ENCODE results near the gene CRYGN.
A peak's percentile ranks its signal among the peaks of the same experiment; 100 is the strongest.

The CRYGN gene, protein sequence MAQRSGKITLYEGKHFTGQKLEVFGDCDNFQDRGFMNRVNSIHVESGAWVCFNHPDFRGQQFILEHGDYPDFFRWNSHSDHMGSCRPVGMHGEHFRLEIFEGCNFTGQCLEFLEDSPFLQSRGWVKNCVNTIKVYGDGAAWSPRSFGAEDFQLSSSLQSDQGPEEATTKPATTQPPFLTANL

DNA sequence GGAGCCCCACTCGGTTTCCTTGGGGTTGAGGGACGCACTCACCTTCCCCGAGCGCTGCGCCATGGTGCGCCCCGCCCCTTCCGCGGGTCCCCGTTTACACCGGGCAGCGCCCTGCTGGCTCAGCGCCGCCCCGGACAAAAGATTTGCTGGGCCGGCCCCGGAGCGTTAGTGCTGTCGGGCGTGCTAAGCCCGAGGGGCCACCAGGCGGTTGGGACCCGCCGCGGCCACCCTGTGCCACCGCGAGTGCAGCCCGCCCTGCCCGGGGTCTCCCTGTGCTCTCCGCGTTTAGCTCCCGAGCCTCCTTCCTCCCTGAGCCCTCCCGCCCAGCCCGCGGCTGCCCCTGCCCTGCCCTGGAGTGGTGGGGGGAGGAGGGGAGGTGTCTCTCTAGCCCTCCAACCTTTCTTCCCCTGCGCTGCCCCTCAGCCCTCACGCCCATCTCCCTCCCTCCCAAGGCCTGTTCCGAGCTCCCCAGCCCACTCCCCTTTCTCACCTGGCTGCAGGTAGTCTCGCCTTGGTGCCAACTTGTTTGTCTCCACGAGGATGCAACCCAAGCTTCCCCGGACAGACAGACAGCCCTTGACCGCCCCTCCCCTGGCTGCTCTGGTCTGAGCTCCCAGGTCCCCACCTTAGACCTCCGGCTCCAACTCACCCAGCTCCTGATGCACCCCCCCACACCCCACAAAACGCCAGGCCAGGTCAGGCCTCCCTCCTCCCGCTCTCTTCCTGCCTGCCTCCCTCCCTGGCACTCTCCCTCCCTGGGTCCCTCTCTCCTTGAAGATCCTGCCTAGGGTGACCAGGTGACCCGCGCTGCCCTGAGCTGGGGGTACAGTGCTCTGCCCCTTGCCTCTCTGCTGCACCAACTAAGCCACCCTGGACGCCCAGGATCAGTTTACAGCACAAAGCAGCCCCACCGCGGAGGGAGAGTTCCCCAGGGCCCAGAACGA lies at the start of gene CRYGN:
TSS of gene CRYGN (minus strand) at position 287 of the 944 bp plus-strand sequence. CDS start at position 63, 224 bp downstream.
- no peak for DNase-seq (ENCODE audit: low read depth)

DNA sequence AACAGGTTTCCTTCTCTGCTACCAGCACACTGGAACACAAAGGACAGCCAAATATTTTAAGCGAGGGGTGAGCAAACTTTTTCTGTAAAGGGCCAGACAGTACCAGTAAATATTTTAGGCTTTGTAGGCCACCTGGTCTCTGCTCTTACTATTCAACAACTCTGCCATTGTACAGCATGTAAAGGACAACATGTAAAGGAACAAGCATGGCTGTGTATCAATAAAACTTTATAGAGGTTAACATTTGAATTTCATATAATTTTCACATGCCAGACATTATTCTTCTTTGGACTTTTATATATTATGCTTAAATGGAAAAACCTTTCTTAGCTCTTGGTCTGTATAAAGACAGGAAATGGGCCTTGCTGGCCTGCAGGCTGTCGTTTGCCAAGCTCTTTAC lies 49.6 kb upstream of the CRYGN start:
- no peak for DNase-seq (ENCODE audit: low read depth)

DNA sequence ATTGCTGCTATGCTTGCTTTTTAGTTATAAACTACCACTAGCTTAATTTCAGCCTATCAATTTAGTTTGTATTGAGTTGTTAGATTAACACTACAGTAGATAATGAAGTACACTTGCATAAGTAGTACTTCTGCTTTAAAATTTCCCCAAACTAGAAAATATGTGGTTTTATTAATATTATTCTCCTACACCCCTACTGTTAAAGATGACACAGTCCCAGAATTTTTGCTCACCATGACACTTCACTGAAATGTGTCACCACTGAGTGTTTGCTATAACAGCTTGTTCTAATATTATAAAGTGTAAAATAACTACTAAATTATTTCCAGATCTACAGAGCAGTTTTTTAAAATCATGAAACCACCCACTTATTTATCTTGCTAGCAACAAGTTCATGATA lies 48.2 kb upstream of the CRYGN start:
- DNase-seq (ENCODE audit: low read depth): no peak

DNA sequence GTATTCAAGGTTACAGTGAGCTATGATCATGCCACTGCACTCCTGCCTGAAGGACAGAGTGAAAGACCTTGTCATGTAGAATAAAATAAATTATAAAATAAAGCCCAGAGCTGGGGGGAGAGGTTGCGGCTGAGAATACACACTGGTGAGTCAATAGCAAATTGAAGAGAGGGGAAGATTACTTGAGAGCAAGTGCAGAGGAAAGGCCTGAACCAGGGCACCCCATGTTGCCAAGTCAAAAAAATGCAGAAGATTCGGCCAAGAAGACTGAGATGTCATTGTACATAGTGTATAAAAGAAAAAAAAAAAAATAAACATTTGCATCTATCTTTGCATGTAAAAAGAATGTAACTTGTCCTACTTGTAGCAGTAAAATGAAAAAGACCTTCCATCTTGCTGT lies 47.3 kb upstream of the CRYGN start:
- DNase-seq (ENCODE audit: low read depth): no peak

DNA sequence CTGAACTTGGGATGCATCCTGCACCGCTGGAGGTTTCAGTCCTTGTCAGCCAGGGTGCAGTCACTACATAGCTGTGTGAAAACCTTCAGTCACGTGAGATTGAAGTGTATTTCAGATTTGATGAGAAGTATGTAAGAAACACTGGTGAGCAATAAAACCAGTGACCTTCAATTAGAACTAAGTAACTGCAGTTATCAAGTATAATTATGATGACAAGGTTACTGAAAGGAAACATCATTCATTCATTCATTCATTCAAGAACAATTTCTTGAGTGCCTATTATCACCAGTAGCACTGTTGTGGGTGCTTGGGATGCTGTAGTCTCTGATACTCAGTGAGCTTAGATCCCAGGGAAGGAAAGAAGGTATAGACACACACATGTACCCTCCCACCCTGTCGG lies 46.1 kb upstream of the CRYGN start:
- no peak for DNase-seq (ENCODE audit: low read depth)

DNA sequence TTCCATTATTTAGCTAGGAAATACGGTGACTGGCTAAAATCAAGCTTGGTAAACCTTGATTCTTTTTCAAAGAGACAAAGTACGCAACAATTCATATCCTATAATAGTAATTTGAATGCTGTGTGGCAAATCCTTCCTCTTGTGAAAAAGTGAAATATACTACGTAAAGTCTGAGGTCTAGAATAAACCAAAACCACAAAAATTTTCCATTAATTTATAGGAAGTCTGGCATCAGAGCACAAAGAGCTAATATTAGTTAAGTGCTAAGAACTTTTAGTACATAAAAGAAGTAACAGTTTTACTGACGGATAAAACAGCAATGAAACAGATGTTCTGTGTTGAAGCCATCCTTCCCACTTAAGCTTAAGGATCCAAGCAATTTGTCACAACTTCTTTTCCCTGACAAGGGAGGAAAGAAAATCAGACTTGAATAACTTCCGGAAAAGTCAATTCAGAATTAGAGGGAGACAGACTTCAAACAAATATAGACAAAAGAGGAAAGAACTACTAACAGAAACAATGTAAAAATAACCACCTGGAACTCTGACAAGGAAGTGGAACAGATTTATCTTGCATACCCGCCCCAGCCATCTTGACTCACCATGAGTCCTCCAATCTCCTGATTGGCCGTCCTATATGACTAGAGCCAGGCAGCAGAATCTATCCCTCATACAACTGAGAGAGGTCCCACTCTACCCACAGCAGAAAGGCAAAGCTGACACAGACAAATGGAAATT lies 45.2 kb upstream of the CRYGN start:
- peak; percentile 79 for DNase-seq (ENCODE audit: low read depth)

DNA sequence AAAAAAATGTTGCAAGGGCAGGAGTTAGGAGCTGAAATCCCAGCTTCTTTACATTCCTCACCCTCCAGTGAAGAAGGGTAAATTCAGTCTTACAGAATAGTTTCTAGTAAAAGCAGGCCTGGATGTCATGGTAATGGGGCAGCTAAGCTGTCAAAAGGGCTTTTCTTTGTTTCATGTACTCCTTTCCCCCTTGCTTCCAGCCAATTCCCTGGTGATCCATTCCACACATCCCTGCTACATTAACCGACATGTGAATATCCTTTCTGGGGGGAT lies 43.7 kb upstream of the CRYGN start:
- DNase-seq (ENCODE audit: low read depth): peak; percentile 29

DNA sequence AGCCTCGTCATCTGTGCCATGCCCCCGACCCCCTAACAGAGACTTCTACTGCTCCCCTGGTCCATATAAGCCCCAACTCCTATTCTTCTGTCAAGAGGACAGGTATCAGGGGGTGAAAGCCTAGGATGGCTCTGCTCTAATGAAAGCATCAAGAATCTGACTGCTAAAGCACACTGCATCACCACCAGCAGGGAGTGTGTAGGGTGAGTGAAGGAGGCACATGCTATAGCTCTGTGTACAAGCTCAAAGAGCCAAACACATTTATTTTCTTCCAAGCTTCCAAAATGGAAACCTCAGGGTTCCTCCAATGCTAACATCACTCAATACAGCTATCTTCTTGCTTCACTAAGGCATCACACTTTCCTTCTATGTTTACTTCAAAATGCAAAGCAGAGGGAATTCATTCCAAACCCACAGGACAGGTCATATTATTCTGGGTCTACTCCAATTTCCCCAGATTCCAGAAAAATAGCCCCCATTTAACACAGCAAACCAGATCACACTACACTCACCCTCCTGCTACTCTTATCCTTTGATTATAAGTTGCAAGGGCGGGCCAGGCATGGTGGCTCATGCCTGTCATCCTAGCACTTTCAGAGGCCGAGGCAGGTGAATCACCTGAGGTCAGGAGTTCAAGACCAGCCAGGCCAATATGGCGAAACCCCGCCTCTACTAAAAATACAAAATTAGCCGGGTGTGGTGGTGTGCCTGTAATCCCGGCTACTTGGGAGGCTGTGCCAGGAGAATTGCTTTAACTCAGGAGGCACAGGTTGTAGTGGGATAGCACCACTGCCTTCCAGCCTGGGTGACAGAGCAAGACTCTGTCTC lies 43.2 kb upstream of the CRYGN start:
- no peak for DNase-seq (ENCODE audit: low read depth)

DNA sequence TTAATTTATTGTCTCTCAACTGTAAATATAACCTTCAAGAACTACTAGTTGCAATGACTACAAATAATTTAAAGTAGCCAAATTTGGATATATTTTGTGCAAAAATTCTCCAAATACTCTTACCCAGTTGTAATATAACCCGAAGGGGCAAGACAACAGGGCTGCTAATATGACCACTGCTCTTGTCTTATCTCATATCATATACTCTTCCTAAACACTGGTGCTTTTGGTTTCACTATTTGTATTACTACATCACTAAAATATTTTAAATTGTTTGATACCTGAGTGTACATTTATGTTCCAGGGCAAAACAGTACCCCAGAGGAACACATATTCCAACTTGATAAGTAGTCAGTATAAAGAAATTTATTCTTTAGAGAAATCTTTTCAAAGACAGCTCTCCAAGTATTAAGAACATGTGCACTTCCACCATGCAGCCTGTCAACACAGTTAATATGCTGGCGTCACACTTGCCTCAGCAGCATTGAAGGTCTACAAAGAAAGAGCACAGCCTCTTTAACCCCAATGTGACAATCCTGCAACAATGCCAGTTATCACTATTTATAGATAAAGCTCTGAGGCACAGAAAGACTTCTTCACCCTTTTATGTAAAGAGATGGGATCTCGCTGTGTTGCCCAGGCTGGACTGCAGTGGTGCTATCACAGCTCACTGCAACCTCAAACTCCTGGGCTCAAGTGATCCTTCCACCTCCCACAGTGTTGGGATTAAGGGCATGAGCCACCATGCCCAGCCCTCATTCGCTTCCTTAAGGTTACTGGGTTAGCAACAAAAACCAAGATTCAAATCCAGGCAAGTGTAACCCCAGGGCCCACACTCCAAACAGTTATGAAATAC lies 41.9 kb upstream of the CRYGN start:
- DNase-seq (ENCODE audit: low read depth): no peak

DNA sequence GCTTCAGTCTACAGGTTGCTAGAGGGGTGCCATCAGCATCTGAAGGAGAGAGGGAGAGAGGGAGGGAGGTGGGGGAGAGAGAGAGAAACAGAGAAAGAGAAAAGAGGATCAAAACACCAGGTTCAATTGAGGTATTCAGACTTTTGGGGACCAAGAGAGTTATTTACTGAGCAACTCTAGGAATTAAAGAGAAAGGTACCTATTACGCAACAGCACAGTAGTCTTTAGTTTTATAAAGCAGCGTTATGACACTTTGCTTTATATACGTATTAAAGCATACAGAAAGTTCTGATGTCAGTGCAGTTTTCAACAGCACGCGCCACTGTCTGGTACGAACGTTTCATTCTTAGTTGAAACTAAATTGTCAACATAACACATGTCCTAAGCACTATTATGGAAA lies 37.9 kb upstream of the CRYGN start:
- DNase-seq (ENCODE audit: low read depth): no peak

DNA sequence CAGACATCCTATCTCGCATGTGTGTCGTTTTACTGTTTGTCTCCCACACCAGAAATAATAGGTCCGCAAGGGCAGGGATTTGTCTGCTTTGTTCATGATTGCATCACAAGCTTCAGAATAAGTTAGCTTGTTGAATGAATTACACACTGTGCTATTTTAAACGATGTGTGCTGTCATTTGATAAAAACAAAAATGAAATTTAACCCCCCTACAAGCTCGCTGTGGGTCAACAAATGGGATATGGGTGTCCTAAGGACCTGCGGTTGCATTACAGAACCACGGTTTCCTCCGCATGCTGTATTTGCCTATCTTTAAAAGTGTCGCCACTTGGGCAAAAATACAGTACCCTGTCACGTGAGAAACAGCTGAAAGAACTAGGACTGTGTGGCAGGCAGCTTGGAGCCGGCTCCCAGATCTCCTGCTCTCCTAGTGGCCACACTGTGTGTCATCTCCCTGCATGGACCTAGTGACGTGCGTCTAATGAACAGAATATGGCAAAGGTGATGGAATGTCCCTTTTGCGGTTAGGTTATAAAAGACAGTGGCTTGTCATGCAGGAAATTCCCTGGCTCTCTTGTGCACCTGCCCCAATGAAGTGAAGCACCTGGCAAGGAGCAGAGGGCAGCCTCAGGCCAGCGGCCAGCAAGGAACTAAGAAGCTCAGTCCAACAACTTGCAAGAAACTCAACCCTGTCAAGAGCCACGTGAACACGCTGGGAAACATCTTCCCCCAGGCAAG lies 32.9 kb upstream of the CRYGN start:
- DNase-seq (ENCODE audit: low read depth): no peak

DNA sequence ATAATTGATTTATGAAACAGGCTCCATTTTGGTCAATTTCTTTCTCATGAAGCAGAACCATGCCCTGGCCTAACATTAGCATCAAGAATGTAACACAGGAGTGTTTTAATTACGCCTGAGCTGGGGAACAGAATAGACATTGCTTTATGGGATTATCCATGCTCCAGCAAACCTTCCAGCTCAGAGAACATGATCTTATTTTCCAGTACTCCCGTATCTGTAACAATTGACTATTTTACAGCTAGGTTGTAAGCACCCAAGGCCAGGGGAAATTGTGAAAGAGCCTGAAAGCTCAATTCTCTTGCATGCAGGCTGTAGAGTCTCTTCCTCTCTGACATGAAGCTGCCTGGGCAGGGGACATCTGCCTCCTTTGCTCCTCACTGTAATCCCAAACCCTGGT lies 30.8 kb upstream of the CRYGN start:
- no peak for DNase-seq (ENCODE audit: low read depth)

DNA sequence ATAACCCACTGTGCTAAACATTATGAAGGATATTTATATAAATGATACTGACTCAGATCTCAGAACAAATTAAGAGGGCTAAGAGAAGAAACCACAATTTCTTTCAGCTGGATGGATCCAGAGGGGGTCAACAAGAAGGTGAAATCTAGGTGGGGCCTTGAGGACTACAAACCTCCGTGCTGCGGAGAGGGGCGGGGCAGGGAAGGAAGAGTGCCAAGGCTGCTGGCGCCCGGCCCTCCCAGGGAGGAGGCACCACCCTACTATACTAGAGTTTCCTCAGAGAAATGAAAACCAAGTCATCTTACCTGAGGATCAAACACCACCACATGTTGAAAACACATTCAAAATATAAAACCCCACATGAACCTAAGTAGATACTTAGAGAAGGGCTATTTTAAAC lies 29.3 kb upstream of the CRYGN start:
- DNase-seq (ENCODE audit: low read depth): no peak

DNA sequence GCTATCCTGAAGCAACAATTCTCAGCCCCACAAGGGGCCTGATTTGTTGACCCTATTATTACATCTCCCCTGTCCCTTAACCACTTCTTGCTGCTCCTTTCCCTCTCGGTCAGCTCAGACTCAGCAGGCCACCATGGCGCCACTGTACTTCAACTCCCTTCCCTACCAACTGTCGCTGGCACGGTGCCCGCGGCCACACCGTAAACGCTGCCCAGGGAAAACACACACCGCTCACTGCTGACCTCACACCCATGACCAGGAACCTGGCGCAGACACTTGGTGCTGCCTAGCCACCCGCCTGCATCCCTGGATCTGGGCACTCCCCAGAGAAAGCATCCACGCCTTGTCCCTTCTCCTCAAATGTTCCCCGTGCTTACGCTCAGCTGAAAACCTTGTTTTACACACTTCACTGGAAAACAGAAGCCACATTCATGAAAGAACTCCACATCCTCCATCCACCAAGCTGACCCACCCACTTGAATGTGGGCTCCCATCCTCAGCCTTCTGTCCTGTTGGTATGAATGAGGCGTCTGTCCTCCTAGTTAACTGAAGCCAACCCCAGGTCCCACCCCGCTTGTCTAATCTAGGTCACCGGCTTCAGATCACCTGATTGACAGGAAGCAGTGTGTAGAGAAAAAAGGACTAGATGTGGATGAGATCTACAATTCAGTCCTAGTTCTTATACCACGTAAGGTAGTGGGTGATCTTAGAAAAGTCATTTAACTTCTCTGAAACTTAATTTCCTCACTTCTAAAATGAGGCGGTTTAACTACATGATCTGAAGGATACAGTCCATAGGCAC lies 28.5 kb upstream of the CRYGN start:
- DNase-seq (ENCODE audit: low read depth): no peak

DNA sequence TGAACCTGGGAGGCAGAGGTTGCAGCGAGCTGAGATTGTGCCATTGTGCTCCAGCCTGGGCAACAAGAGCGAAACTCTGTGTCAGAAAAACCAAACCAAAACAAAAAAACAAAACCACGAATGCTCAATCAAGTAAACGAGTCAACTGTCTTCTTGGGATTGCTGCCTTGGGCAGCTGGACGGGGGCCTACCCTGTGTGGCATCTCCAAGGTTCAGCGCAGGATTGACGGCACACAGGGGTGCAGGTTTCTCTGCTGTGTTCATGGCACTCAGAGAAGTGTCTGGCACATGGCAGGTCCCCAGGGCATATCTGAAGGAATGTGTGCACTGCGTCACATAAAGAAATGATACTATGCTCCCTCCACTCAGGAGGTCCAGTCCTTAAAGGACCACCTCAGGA lies 25.2 kb upstream of the CRYGN start:
- no peak for DNase-seq (ENCODE audit: low read depth)

DNA sequence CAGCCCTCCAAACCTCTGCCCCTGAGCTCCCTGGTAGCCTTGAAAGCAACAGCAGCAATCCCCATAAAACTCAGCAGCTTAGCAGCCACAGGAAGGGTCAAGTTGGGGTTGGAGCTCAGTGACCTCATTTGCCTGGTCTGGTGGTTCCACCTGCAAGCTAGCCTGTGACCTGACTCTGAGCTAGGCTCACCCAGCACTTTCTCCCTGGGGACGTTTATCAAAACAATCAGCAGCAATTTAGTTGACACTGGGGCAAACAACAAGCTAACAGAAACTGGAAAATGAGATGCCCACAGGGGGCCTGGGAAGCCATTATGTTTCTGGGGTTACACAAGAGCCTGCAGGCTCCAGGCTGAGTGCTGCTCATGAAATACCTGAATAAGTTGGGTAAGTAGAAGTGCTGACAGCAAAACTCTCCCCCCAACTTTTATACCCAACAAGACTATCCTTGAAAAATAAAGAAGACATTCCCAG lies 22.4 kb upstream of the CRYGN start:
- no peak for DNase-seq (ENCODE audit: low read depth)

DNA sequence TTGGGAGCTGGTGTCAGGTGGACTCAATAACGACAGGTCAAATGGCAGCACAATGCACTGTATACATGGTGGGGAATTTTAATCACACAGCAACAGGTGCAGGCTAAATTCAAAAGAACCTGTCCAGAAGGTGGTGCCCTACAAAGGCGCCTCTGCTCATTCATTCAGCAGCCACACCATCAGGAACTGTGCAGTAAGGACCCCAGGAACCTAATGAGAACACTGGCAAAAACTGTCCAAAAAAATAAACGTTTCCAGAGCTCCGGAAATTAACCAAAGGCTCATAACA lies 21.9 kb upstream of the CRYGN start:
- no peak for DNase-seq (ENCODE audit: low read depth)

DNA sequence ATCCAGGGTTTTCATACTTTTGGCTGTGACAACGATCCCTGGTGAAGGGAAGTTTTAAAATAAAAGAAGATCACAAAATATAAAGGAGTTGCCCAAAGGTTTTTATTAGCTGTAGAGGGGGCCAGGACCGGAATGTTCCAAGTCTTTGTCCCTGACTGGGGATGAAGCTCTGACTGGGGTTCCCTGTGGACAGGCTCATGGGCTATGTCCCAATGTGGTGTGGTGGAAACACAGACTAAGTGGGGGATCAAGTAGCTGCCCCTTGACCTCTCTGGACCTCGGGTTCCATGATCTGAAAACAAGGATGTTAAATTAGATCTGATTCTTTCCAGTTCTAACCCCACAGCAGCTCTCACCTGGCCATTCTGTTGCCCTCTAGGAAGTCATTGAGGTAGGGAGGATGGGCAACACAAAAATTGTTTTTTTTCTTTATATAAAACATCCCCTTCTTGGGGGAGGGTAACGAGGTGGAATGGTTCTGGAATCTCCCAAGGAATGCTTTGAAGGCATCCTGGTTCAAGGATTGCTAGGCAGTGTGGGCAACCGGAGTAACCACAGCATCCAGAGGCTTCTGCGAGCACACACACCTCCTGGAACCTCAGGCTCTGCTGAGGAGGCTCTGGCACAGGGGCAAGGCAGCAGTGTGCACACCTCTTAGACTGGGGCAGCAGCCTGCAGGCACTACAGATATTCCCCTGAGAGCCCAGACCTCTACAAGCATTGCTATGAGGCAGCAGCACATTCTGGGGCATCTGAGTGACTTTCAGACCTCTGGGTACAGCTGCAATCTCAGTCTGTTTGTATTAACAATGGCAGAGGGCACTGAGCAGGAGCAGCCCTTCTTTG lies 21.4 kb upstream of the CRYGN start:
- DNase-seq (ENCODE audit: low read depth): peak; percentile 22

DNA sequence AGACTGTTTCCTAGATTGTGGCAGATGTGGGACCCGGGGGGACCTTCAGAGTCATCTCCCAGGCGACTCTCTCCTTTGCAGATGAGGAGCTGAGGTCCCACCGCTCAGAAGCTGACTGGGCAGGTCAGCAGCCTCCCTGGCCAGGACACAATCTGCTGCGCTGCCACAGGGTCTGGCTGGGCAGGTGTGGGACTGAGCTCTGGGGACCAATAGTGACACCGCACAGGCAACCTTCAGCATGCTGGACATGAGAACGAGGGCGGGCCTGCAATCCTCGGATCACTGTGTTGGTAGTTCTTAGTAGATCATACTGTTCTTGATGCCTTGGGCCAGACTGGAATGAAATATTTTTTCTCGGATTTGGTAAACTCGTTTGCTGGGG lies 20.5 kb upstream of the CRYGN start:
- no peak for DNase-seq (ENCODE audit: low read depth)
